Right lobe of liver (tissue), 4 donors: ENCODE measurements around the gene ESRP2.

Experiments
- CTCF ChIP-seq, 4 donors: fragments of 200-600 bp in 3 of 4; fragments of 450-650 bp in 1 of 4; IDR thresholded peaks; one replicate each; pipeline versions ENCODE4 v1.5.1 to v1.8.0; 2016 to 2022; ENCODE audit warnings: antibody characterized with exemption in 4 of 4, mild to moderate bottlenecking in 2 of 4
- POLR2A ChIP-seq: fragments of 450-650 bp; IDR thresholded peaks from one replicate; pipeline ENCODE4 v1.6.1; 2017; ENCODE audit warnings: antibody characterized with exemption, mild to moderate bottlenecking
- donor health status: DM: no; HTN: no; CAD: no.
- donor health status: DM: no; HTN: no; CAD: no.
- donor health status: DM: no; HTN: yes; CAD: no.

- no peak for TF ChIP-seq CTCF (IDR thresholded peaks at IDR 0.05)
- TF ChIP-seq POLR2A, result no peak
These were observed 48.1 kb upstream of the ESRP2 start for GRCh38 chr16:68283801-68284598.
